Stimulated activated CD4-positive, alpha-beta T cell treated with anti-CD3 and anti-CD28 coated beads, Interleukin-2, amount 100 ng/mL, for 48 hours (primary cell): ENCODE results near the gene C4B.

Source experiments
- DNase-seq, 2 donors: peaks; one replicate each; pipeline ENCODE4 v3.0.0-alpha.2; 2020

Gene C4B

DNA sequence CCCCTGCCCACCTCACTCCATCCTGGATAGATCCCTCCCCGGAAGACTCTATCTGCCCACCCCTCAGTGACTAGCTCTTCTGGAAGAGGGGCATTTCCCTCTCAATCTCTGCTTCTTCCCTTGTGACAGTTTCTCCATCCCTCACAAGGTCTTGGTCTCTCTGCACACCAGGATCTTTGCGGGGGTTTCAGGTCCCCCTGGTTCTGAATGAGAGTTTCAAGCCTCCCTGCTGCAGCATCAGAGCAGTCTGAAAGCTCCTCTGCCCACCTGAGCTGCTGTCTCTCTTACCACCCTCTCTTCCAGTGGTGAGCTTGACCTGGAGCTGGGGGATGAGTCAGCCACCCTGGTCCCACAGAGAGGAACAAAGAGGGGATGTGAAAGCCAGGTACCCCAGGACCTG, 70.2 kb downstream of the C4B start:
- DNase-seq: no peak
